Astrocyte (in vitro differentiated cells and primary cell): Measurements from ENCODE around the gene RBCK1. TPM values are rescaled to one million over a fixed set of nuclear protein-coding genes. Genes with fewer than 3 reads are reported as not detected.
A peak's percentile ranks its signal among the peaks of the same experiment; 100 is the strongest.

ENCODE experiments used
- DNase-seq: peaks from one replicate; pipeline ENCODE4 v3.0.0-alpha.2; 2010; ENCODE audit warnings: low read depth
- FAIRE-seq: peaks from 2 replicates; lab custom pipeline; 2011; peaks lifted over from hg19 to GRCh38; lab: Jason Lieb, UNC
- H2AFZ ChIP-seq: 2 replicates; pipeline ENCODE4 v1.6.0; 2012; ENCODE audit warnings: low read depth, low read length, inconsistent platforms
- H3K27ac ChIP-seq: 2 replicates; pipeline ENCODE4 v1.5.1; 2011; ENCODE audit warnings: low read depth, low read length, inconsistent platforms
- H3K27me3 ChIP-seq: 2 replicates; pipeline ENCODE4 v1.6.0; 2011; ENCODE audit warnings: low read length, inconsistent platforms; ENCODE audit not compliant: insufficient read depth
- H3K36me3 ChIP-seq: 2 replicates; pipeline ENCODE4 v1.5.1; 2011; ENCODE audit warnings: low read length, inconsistent platforms; ENCODE audit not compliant: insufficient read depth
- H3K4me1 ChIP-seq: 2 replicates; pipeline ENCODE4 v1.5.1; 2011; ENCODE audit warnings: low read length, inconsistent platforms; ENCODE audit not compliant: insufficient read depth
- H3K4me2 ChIP-seq: 2 replicates; pipeline ENCODE4 v1.6.0; 2012; ENCODE audit warnings: low read length, inconsistent platforms
- H3K4me3 ChIP-seq: 2 replicates; pipeline ENCODE4 v1.5.1; 2011; ENCODE audit warnings: low read depth, mild to moderate bottlenecking, low read length, inconsistent platforms; ENCODE audit not compliant: insufficient read depth
- H3K79me2 ChIP-seq: 2 replicates; pipeline ENCODE4 v1.6.0; 2012; ENCODE audit warnings: mild to moderate bottlenecking, low read length, inconsistent platforms; ENCODE audit not compliant: insufficient read depth
- H3K9ac ChIP-seq: 2 replicates; pipeline ENCODE4 v1.6.0; 2012; ENCODE audit warnings: mild to moderate bottlenecking, low read length, inconsistent platforms
- H3K9me3 ChIP-seq: 2 replicates; pipeline ENCODE4 v1.5.1; 2012; ENCODE audit warnings: low read depth, mild to moderate bottlenecking, low read length, inconsistent platforms; ENCODE audit not compliant: insufficient read depth
- H4K20me1 ChIP-seq: 2 replicates; pipeline ENCODE4 v1.6.0; 2012; ENCODE audit warnings: low read length, inconsistent platforms; ENCODE audit not compliant: insufficient read depth
- H3K27ac Mint-ChIP-seq: one replicate; pipeline ENCODE4 v1.8.0; 2021; ENCODE audit warnings: mild to moderate bottlenecking, mixed read lengths; ENCODE audit not compliant: unreplicated experiment
- H3K27me3 Mint-ChIP-seq: one replicate; pipeline ENCODE4 v1.8.0; 2021; ENCODE audit warnings: low read depth, mixed read lengths; ENCODE audit not compliant: unreplicated experiment
- H3K36me3 Mint-ChIP-seq: one replicate; pipeline ENCODE4 v1.8.0; 2021; ENCODE audit warnings: low read depth, mixed read lengths; ENCODE audit not compliant: unreplicated experiment
- H3K4me1 Mint-ChIP-seq: one replicate; pipeline ENCODE4 v1.8.0; 2021; ENCODE audit warnings: low read depth, mixed read lengths; ENCODE audit not compliant: unreplicated experiment
- H3K4me3 Mint-ChIP-seq: one replicate; pipeline ENCODE4 v1.8.0; 2021; ENCODE audit warnings: mild to moderate bottlenecking, moderate library complexity, mixed read lengths; ENCODE audit not compliant: unreplicated experiment
- H3K9me3 Mint-ChIP-seq: one replicate; pipeline ENCODE4 v1.8.0; 2021; ENCODE audit warnings: mild to moderate bottlenecking, mixed read lengths; ENCODE audit not compliant: unreplicated experiment
- EZH2 ChIP-seq: IDR thresholded peaks from 2 replicates; pipeline ENCODE4 v1.6.1; 2012; ENCODE audit warnings: mild to moderate bottlenecking, low read length, inconsistent platforms; ENCODE audit not compliant: insufficient read depth
- total RNA-seq: library from RNA; stranded (reverse); gene quantifications from 2 replicates; pipeline ENCODE4 v1.2.1, GENCODE V29; 2021
- TF ChIP-seq, protein P1 (sequence below): IDR thresholded peaks from 2 replicates; pipeline ENCODE4 v1.5.1; 2011; ENCODE audit warnings: low read depth, mild to moderate bottlenecking, inconsistent platforms, low read length, moderate library complexity; ENCODE audit not compliant: insufficient read depth

Gene RBCK1
- total RNA-seq, 1 donor from 2014 or later: 124 TPM

- no peaks in the 10 kb centered on the region for H4K20me1 ChIP-seq
- peak overlapping the region; percentile 41 for H3K27ac Mint-ChIP-seq
- no peak overlapping the region for H3K4me3 ChIP-seq
- no peaks in the 10 kb centered on the region for H3K27me3 Mint-ChIP-seq
- H3K36me3 ChIP-seq: no peaks in the 10 kb centered on the region
- H3K36me3 Mint-ChIP-seq: no peaks in the 10 kb centered on the region
- no peak for DNase-seq
- H3K79me2 ChIP-seq: no peaks in the 10 kb centered on the region
- peaks cover 34% of the 10 kb centered on the region for H3K4me1 Mint-ChIP-seq
- H3K27me3 ChIP-seq: no peaks in the 10 kb centered on the region
- H3K4me2 ChIP-seq: no peak overlapping the region
- H3K4me1 ChIP-seq: peaks cover 14% of the 10 kb centered on the region
- no peak overlapping the region for H3K4me3 Mint-ChIP-seq
- no peaks in the 10 kb centered on the region for H3K9me3 Mint-ChIP-seq
- no peak overlapping the region for H2AFZ ChIP-seq
- no peak for FAIRE-seq
- no peak overlapping the region for H3K9ac ChIP-seq
- no peaks in the 10 kb centered on the region for H3K9me3 ChIP-seq
- TF ChIP-seq, protein P1, sequence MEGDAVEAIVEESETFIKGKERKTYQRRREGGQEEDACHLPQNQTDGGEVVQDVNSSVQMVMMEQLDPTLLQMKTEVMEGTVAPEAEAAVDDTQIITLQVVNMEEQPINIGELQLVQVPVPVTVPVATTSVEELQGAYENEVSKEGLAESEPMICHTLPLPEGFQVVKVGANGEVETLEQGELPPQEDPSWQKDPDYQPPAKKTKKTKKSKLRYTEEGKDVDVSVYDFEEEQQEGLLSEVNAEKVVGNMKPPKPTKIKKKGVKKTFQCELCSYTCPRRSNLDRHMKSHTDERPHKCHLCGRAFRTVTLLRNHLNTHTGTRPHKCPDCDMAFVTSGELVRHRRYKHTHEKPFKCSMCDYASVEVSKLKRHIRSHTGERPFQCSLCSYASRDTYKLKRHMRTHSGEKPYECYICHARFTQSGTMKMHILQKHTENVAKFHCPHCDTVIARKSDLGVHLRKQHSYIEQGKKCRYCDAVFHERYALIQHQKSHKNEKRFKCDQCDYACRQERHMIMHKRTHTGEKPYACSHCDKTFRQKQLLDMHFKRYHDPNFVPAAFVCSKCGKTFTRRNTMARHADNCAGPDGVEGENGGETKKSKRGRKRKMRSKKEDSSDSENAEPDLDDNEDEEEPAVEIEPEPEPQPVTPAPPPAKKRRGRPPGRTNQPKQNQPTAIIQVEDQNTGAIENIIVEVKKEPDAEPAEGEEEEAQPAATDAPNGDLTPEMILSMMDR: no peak
- TF ChIP-seq EZH2: no peak
- H3K27ac ChIP-seq: no peak overlapping the region
Observed at GRCh38 chr20:363319-364078, 44.6 kb upstream of the RBCK1 start.

DNA sequence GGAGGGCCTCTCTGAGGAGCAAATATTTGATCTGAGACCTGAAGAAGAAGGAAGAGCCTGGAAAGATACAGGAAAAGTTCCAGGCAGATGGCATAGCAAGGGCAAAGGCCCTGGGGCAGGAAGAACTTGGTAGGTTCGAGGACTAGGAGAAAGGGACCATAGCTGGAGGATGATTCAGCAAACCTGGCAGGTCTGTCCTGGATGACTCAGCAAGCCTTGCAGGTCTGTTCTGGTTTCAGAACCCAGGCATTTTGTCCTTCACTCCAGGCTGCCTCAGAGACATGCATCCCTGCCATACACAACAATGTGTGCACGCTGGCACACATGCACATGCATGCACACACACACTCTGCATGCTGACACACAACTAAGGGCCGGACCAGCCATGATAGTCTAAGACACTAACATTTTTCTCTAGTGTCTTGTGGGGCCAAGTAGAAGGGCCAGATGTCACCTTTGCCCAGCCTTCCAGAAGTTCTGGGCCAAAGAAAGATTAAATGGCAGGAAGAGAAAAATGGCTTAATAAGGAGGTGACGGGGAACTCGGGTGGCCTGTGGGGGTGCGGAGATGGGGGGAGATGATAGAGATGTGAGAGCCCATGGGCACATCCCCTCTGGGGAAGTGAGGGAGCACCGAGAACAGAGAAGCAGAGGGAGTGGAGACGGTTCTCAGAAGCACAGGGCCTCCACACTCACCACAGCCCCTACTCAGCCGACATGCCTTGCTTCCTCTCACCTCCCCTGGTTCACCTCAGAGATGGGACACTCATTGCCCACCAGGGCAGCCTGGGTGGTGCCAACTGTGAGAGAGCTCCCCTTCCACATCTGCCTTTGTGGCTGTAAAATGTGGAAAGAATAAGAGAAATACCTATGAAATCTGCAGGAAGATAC is 42.9 kb upstream of the RBCK1 start:
- Histone ChIP-seq H4K20me1 (no peaks in the 10 kb centered on the region), H2AFZ (no peak overlapping the region), H3K4me1 (peaks cover 14% of the 10 kb centered on the region), H3K27ac (no peak overlapping the region), H3K4me2 (no peak overlapping the region), H3K27me3 (no peaks in the 10 kb centered on the region), H3K79me2 (no peaks in the 10 kb centered on the region), H3K9me3 (no peaks in the 10 kb centered on the region), H3K4me3 (no peak overlapping the region), H3K9ac (no peak overlapping the region), H3K36me3 (no peaks in the 10 kb centered on the region)
- no peak overlapping the region for H3K27ac Mint-ChIP-seq
- no peaks in the 10 kb centered on the region for H3K36me3 Mint-ChIP-seq
- no peak overlapping the region for H3K4me3 Mint-ChIP-seq
- H3K9me3 Mint-ChIP-seq: no peaks in the 10 kb centered on the region
- TF ChIP-seq, protein P1: no peak
- TF ChIP-seq EZH2: no peak
- DNase-seq (no peak), FAIRE-seq (no peak)
- no peaks in the 10 kb centered on the region for H3K27me3 Mint-ChIP-seq
- peaks cover 29% of the 10 kb centered on the region for H3K4me1 Mint-ChIP-seq
